ENCODE measurements around the gene KRT15. TPM values are rescaled to one million over a fixed set of nuclear protein-coding genes. Genes with fewer than 3 reads are reported as not detected.
A peak's percentile ranks its signal among the peaks of the same experiment; 100 is the strongest.

Gene KRT15
- total and polyA plus RNA-seq, 2 of the 4 experiments (the other 2 are of a cell fraction) = 2.9 to 5.3 TPM

GRCh38 chr17:41546819-41547218, 28.1 kb upstream of the KRT15 start:
- TF ChIP-seq ELK1 (IDR thresholded peaks at IDR 0.05; ENCODE audit: borderline replicate concordance, low read depth, low read length) (no peak), RAD21 (IDR thresholded peaks at IDR 0.05; ENCODE audit: low read length) (no peak), MXI1 (IDR thresholded peaks at IDR 0.05; ENCODE audit: borderline replicate concordance, low read depth, low read length) (no peak), RCOR1 (IDR thresholded peaks at IDR 0.05; ENCODE audit: insufficient replicate concordance, low read length) (no peak), RFX5 (IDR thresholded peaks at IDR 0.05; ENCODE audit: low read depth, low read length) (no peak), POLR2A (IDR thresholded peaks at IDR 0.05; ENCODE audit: low read depth, low read length) (no peak), BHLHE40 (IDR thresholded peaks at IDR 0.05; ENCODE audit: low read depth, low read length) (no peak), SMC3 (IDR thresholded peaks at IDR 0.05; ENCODE audit: low read depth, low read length) (no peak)
- H3K27ac ChIP-seq (ENCODE audit: insufficient read depth, low read length) = no peak overlapping the region
- no peak overlapping the region for H3K56ac ChIP-seq (ENCODE audit: extremely low read depth, insufficient read depth, low read length)
- in situ Hi-C loops (cut with MboI; ENCODE audit: low sequenced_read_pairs) = loop anchor here (5.0 kb wide), 1 partner anchor 640 kb away; no protein-coding TSS in a partner anchor
- H4K91ac ChIP-seq (ENCODE audit: insufficient read depth, low read depth, low read length) = peak overlapping the region; percentile 99
- peak overlapping the region; percentile 97 for H2BK20ac ChIP-seq (ENCODE audit: low read depth, low read length)
- H3K9ac ChIP-seq (ENCODE audit: low read depth, low read length) = no peak overlapping the region
- DNase-seq = no peak
- no TSS peak for BruUV-seq (replicated peaks)
- no peak overlapping the region for H3K18ac ChIP-seq (ENCODE audit: low read depth, low read length)
- peak overlapping the region; percentile 97 for H2BK120ac ChIP-seq (ENCODE audit: low read depth, low read length)
- no peak overlapping the region for H3K4me2 ChIP-seq (ENCODE audit: low read depth, low read length)
- intact Hi-C loops (cut with micrococcal nuclease) = loop anchor here (5.0 kb wide), 1 partner anchor 900 kb away; the partner anchor contains the start of gene SMARCE1
- CTCF ChIA-PET = no interaction called here
- WGBS, 2 experiments (ENCODE audit: extremely low coverage in 2 of 2, insufficient read length in 1 of 2) = no CpG with 5 or more reads among the region's 3 CpGs
- H2AK9ac ChIP-seq (replicated peaks; ENCODE audit: low read depth, low read length, poor library complexity) = peak overlapping the region; percentile 100
- H3K4me1 ChIP-seq (ENCODE audit: control insufficient read depth, insufficient read depth, low read length) = peaks cover 21% of the 10 kb centered on the region
- H3K23ac ChIP-seq (ENCODE audit: low read depth, low read length) = no peak overlapping the region
- peak overlapping the region; percentile 99 for H3K4ac ChIP-seq (ENCODE audit: low read depth, low read length)
- dilution Hi-C loops (cut with HindIII; ENCODE audit: low sequenced_read_pairs, unreplicated experiment) = no loop called here
- peak overlapping the region; percentile 100 for H2AK5ac ChIP-seq (ENCODE audit: low read depth, low read length)
- H3K27me3 ChIP-seq (ENCODE audit: control insufficient read depth, insufficient read depth, low read length) = no peaks in the 10 kb centered on the region
- H3K4me3 ChIP-seq (ENCODE audit: insufficient read depth, low read depth, low read length) = no peak overlapping the region
- H4K8ac ChIP-seq (ENCODE audit: low read depth in 2 of 2, low read length in 2 of 2) = peak overlapping the region in 1 of 2 experiments; percentile 94; a peak in 1 of 4 replicates
- H4K20me1 ChIP-seq (ENCODE audit: insufficient read depth, low read length) = no peaks in the 10 kb centered on the region
- H3K9me3 ChIP-seq (ENCODE audit: control insufficient read depth, insufficient read depth, low read length) = peaks cover 4% of the 10 kb centered on the region
- H2AFZ ChIP-seq (replicated peaks; ENCODE audit: low read length, poor library complexity) = no peak overlapping the region
- H4K5ac ChIP-seq (ENCODE audit: low read depth, low read length) = peak overlapping the region; percentile 38; the same call in 1 of the 2 replicates
- H2BK5ac ChIP-seq (ENCODE audit: low read depth, low read length, poor library complexity, severe bottlenecking) = no peak overlapping the region
- H2BK15ac ChIP-seq (ENCODE audit: low read depth, low read length) = peak overlapping the region; percentile 95
- H3K9me1 ChIP-seq (ENCODE audit: insufficient read depth, low read length) = peaks cover 12% of the 10 kb centered on the region
- ATAC-seq (ENCODE audit: low read depth) = no peak
- POLR2A ChIA-PET (ENCODE audit: unreplicated experiment) = no interaction called here
- no peaks in the 10 kb centered on the region for H3K79me1 ChIP-seq (ENCODE audit: low read depth in 1 of 2, low read length in 2 of 2)
- H3K36me3 ChIP-seq (ENCODE audit: control insufficient read depth, insufficient read depth, low read length) = no peaks in the 10 kb centered on the region
- no peak overlapping the region for H3K14ac ChIP-seq (replicated peaks; ENCODE audit: low read depth, low read length)
